Suprapubic skin (tissue), 4 donors: ENCODE results near the gene CYP2W1. TPM values are rescaled to one million over a fixed set of nuclear protein-coding genes. Genes with fewer than 3 reads are reported as not detected.

Experiments used
- DNase-seq, 2 donors: peaks; one replicate each; pipeline ENCODE4 v3.0.0-alpha.2; 2019; ENCODE audit warnings: low spot score in 2 of 2
- H3K27ac ChIP-seq: fragments of 200-600 bp; sonication (generic); one replicate; pipeline ENCODE4 v1.5.1; 2019
- H3K27me3 ChIP-seq: fragments of 200-600 bp; sonication (generic); one replicate; pipeline ENCODE4 v1.5.1; 2019
- H3K36me3 ChIP-seq: fragments of 200-600 bp; sonication (generic); one replicate; pipeline ENCODE4 v1.5.1; 2019
- H3K4me1 ChIP-seq: fragments of 200-600 bp; sonication (generic); one replicate; pipeline ENCODE4 v1.5.1; 2019
- H3K4me3 ChIP-seq: fragments of 200-600 bp; sonication (generic); one replicate; pipeline ENCODE4 v1.5.1; 2019; ENCODE audit warnings: mild to moderate bottlenecking
- H3K9me3 ChIP-seq: fragments of 200-600 bp; sonication (generic); one replicate; pipeline ENCODE4 v1.5.1; 2019
- EP300 ChIP-seq: sonication (generic); formaldehyde crosslinking; IDR thresholded peaks from one replicate; pipeline ENCODE4 v1.6.1; 2017; ENCODE audit warnings: antibody characterized with exemption
- POLR2A ChIP-seq, 2 donors: fragments of 450-650 bp; IDR thresholded peaks; one replicate each; pipeline ENCODE4 v1.6.1; 2017; ENCODE audit warnings: antibody characterized with exemption in 2 of 2, mild to moderate bottlenecking in 2 of 2, moderate library complexity in 2 of 2
- POLR2AphosphoS5 ChIP-seq, 3 donors: sonication (generic); formaldehyde crosslinking; IDR thresholded peaks; one replicate each; pipeline ENCODE4 v1.6.1; 2017; ENCODE audit warnings: antibody characterized with exemption in 3 of 3
- WGBS: methylation state at CpG from one replicate; pipeline ENCODE4 v1.1.5; 2018; 5-methylcytosine and 5-hydroxymethylcytosine counted together
- total RNA-seq, 4 donors: library from RNA; depleted of rRNA; stranded (reverse); fragments of >200 nt; gene quantifications; one replicate each; pipeline ENCODE4 v1.1.0, GENCODE V29; 2016
- TF ChIP-seq, protein P1 (sequence below), 2 donors: fragments of 200-600 bp in 1 of 2; fragments of 450-650 bp in 1 of 2; sonication (generic) in 1 of 2; IDR thresholded peaks; one replicate each; pipeline ENCODE4 v1.5.1; 2016 to 2019; ENCODE audit warnings: antibody characterized with exemption in 2 of 2, mild to moderate bottlenecking in 1 of 2, moderate library complexity in 1 of 2

Gene CYP2W1
- total RNA-seq, 4 donors from 2014 or later = 13.3 to 20.8 (median 15.4) TPM

DNA sequence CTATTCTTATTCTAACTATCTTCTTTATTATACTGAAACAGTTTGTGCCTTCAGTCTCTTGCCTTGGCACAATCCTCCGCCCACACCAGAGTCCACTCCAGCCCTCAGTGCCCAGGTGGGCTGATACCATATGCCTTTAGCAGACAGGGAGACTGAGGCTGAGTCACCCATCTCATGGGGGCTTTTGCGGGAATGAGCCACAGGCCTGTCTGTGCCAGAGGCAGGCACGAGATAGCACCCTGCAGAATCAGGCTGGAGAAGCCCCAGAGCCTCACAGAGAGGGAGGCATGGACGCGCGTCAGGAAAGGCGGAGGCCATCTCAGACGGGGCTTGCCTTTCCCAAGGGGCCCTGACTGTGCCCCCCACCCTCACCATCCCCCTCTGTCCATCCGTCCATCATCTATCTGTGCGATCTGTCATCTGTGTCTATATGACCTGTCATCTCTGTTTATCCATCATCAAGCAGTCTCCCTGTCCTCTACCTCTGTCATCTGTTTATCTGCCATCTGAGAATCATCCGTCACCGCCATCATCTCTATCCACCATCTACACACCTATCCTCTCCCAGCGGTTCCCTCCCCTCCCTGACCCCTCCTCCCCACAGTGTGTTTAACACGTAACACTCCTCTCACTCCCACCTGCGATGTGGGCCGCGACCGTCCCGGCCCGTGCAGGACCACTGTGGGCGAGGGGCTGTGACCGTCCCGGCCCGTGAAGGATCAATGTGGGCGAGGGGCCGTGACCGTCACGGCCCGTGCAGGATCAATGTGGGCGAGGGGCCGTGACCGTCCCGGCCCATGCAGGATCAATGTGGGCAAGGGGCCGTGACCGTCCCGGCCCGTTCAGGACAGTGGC is 21.2 kb upstream of the CYP2W1 start:
- Histone ChIP-seq H3K4me1 (peaks cover 31% of the 10 kb centered on the region), H3K27me3 (peaks cover 16% of the 10 kb centered on the region), H3K9me3 (no peaks in the 10 kb centered on the region), H3K36me3 (peaks cover 2% of the 10 kb centered on the region), H3K27ac (no peak overlapping the region), H3K4me3 (no peak overlapping the region)
- 85% methylated on average over 37 of the region's 37 CpGs for WGBS
- DNase-seq = peak in 1 of 2 donors; percentile 58
- TF ChIP-seq POLR2A (IDR thresholded peaks at IDR 0.05) = no peak
- TF ChIP-seq EP300 = no peak
- TF ChIP-seq, protein P1, sequence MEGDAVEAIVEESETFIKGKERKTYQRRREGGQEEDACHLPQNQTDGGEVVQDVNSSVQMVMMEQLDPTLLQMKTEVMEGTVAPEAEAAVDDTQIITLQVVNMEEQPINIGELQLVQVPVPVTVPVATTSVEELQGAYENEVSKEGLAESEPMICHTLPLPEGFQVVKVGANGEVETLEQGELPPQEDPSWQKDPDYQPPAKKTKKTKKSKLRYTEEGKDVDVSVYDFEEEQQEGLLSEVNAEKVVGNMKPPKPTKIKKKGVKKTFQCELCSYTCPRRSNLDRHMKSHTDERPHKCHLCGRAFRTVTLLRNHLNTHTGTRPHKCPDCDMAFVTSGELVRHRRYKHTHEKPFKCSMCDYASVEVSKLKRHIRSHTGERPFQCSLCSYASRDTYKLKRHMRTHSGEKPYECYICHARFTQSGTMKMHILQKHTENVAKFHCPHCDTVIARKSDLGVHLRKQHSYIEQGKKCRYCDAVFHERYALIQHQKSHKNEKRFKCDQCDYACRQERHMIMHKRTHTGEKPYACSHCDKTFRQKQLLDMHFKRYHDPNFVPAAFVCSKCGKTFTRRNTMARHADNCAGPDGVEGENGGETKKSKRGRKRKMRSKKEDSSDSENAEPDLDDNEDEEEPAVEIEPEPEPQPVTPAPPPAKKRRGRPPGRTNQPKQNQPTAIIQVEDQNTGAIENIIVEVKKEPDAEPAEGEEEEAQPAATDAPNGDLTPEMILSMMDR (IDR thresholded peaks at IDR 0.05) = no peak
- TF ChIP-seq POLR2AphosphoS5 (IDR thresholded peaks at IDR 0.05) = no peak

GRCh38 chr7:962401-963081 is 20.4 kb upstream of the CYP2W1 start:
- peak in 1 of 2 donors; percentile 58 for DNase-seq
- Histone ChIP-seq H3K27ac (no peak overlapping the region), H3K36me3 (peaks cover 10% of the 10 kb centered on the region), H3K9me3 (no peaks in the 10 kb centered on the region), H3K4me3 (no peak overlapping the region), H3K4me1 (peaks cover 31% of the 10 kb centered on the region), H3K27me3 (peaks cover 11% of the 10 kb centered on the region)
- 76% methylated on average over 4 of the region's 17 CpGs for WGBS
- TF ChIP-seq, protein P1 (IDR thresholded peaks at IDR 0.05) = no peak
- TF ChIP-seq EP300 = no peak
- TF ChIP-seq POLR2A (IDR thresholded peaks at IDR 0.05) = no peak
- TF ChIP-seq POLR2AphosphoS5 (IDR thresholded peaks at IDR 0.05) = no peak

DNA sequence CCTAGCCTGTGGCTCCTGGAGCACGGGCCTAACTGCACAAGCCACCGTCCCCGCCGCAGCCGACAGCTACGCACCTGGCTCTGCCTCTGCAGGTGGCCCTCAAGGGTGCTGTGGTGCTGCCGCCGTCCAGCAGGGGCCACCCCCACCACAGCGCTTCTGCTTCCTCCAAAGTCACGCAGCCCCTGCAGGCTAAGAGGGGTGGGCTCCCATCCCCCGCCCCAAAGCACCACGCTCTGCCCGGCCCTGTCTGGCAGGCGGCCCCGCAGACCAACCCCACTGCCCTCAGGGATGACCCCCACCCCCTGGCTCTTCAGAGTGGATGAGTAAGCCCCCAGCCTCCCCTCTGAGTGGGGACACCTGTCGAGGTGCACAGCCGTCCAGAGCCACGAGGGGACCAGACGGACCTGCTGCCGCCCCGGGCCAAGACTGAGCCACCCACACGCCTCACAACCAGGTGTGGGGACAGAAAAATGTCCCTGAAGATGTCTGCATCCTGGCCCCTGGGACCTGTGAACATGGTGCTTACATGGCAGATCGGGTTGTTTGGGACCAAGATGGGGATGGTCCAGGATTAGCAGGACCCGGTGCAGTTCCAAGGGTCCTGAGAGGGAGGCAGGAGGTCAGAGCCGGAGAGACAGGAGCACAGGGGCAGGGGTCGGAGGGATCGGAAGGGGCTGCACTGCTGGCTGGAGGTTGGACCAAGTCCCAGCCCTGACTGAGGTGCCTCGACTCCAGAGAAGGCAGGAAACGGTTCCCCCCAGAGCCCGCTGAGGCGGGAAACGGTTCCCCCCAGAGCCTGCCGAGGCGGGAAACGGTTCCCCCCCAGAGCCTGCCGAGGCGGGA is 19.5 kb upstream of the CYP2W1 start:
- no peaks in the 10 kb centered on the region for H3K9me3 ChIP-seq
- H3K36me3 ChIP-seq = peaks cover 19% of the 10 kb centered on the region
- peak in 1 of 2 donors; percentile 64 for DNase-seq
- H3K4me3 ChIP-seq = no peak overlapping the region
- no peak overlapping the region for H3K27ac ChIP-seq
- H3K4me1 ChIP-seq = peaks cover 31% of the 10 kb centered on the region
- H3K27me3 ChIP-seq = peaks cover 7% of the 10 kb centered on the region
- 18% methylated on average over 14 of the region's 37 CpGs for WGBS
- TF ChIP-seq POLR2AphosphoS5 (IDR thresholded peaks at IDR 0.05) (no peak), POLR2A (IDR thresholded peaks at IDR 0.05) (no peak), EP300 (no peak)
- TF ChIP-seq, protein P1 (IDR thresholded peaks at IDR 0.05) = no peak

DNA sequence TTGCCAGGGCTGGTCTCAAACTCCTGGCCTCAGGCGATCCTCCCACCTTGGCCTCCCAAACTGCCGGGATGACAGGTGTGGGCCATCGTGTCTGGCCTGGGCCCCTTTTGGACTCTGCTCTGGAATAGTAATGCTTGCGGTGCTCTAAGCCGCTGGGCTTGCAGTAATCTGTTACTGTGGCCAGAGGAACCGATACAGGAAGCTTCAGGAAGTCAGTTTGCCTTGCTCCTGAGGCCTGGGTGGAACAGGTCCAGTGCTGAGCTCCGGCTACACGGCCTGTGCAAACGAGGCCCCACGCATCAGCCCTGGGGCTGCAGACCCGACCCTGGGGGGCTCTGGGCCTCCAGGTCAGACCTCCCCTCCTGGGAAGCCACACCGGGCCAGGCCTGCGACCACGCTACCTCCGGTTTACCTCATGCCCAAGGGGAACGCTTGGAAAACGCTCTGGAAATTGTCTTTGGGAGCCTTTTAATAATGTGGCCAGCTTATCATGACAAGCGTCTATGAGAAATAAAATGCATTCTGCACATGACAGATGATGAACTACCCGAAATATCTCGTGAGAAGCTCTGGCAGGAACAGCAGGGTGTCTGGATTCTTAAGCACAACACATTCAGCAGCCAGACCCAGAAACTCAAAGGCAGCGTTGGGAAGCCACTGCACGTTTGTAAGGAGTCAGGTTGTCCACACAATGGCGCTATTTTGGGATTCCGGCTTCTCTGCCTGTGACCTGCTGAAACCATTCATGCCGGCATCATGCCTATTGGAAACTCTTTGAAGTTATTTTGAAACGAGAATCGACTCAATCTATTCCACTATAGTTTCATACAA is 18.4 kb upstream of the CYP2W1 start:
- Histone ChIP-seq H3K27ac (peak overlapping the region; percentile 58), H3K36me3 (peaks cover 30% of the 10 kb centered on the region), H3K27me3 (peaks cover 7% of the 10 kb centered on the region), H3K9me3 (no peaks in the 10 kb centered on the region), H3K4me1 (peaks cover 31% of the 10 kb centered on the region), H3K4me3 (no peak overlapping the region)
- TF ChIP-seq, protein P1 (IDR thresholded peaks at IDR 0.05) = no peak
- no peak for TF ChIP-seq POLR2A (IDR thresholded peaks at IDR 0.05)
- no peak for TF ChIP-seq POLR2AphosphoS5 (IDR thresholded peaks at IDR 0.05)
- TF ChIP-seq EP300 = no peak
- peak in 1 of 2 donors; percentile 71 for DNase-seq
- 18% methylated on average over 13 of the region's 27 CpGs for WGBS
